ENCODE results near the gene TH. TPM values are rescaled to one million over a fixed set of nuclear protein-coding genes. Genes with fewer than 3 reads are reported as not detected.
"Not testable (repeated sequence)": the region's sequence is repeated elsewhere in the genome, so short reads cannot be mapped to it uniquely, and the experiment has no call there.

The TH gene
- total RNA-seq, 1 donor from 2014 or later, result 4.3 TPM

DNA sequence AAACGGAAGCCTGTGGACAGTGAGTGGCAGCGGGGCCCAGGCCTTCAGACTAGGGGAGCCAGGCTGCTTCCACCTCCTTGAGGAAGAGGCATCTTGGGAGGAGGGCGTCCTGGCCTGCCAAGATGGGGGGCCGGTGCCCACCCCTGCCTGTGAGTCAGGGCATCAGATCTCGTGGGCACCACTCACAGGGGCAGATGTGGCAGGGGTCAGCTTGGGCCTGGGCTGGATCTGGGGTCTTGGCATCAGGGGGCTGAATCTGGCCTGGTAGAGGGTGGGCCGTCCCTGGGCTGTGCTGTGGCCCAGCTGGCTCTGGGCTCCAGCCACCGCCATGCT is 24.1 kb upstream of the TH start:
- no peak for DNase-seq (ENCODE audit: low spot score)

DNA sequence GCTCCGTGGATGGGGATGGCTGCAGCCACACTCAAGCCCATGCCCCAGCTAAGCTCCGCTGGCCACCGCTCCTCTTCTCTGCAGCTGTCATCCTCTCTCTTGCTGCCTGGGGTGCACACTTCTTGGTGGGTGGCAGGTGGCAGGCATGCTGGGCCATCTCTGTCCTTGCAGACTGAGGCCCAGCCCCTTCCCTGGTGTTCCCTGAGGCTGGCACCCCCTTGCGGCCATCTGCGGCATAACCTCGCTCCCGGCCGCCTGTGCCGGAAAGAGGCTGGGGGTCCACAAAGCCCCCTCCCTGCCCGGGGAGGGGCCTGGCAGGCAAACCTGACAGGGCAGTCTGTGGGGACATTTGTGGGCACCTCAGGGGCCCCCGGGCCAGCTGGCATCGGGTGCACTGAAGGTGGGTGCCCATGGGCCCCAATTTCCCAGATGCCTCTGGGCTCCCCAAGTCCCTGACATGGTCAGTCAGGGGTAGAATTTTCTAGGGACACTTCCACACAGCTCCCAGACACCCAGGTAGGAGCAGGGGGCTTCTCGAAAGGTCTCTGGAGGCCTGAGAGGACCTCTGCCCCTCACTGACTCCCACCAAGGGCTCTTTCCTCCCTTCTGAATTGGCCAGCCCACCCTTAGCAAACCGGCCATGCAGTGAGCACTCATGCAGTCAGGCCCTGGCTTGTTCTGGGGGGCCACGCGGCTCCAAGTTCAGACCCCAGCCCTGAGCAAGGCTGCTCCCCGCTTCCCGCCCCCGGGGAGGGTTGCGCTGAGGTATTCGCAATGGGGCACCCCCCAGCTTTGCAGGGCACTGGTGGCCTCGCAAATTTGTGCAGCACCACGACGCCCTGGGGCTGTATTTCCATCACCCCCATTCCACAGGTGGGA is 23.5 kb upstream of the TH start:
- no peak for DNase-seq (ENCODE audit: low spot score)

DNA sequence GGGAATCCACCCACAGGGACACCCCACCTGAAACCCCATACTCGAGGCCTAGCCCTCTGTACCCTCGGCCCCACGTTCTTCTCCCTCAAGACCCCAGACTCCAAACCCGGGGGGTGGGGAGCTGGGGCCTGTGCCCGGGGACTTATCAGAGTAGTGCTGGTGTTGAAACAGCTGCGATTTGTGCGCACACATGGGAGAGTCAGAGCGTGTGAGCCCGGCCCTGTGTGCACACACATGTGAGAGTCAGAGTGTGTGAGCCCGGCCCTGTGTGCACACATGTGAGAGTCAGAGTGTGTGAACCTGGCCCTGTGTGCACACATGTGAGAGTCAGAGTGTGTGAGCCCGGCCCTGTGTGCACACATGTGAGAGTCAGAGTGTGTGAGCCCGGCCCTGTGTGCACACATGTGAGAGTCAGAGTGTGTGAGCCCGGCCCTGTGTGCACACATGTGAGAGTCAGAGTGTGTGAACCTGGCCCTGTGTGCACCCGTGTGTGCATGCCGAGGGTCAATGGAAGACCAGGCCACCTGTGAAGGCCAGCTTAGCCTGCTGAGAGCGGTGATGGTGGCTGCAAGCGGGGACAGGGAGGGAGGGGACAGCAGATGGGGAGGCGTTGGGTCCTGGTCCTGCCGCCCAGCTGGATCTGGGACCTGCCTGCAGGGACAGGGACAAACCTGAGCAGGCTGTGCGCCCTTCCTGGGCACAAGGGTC is 22.4 kb upstream of the TH start:
- DNase-seq (ENCODE audit: low spot score), result not testable (repeated sequence)

DNA sequence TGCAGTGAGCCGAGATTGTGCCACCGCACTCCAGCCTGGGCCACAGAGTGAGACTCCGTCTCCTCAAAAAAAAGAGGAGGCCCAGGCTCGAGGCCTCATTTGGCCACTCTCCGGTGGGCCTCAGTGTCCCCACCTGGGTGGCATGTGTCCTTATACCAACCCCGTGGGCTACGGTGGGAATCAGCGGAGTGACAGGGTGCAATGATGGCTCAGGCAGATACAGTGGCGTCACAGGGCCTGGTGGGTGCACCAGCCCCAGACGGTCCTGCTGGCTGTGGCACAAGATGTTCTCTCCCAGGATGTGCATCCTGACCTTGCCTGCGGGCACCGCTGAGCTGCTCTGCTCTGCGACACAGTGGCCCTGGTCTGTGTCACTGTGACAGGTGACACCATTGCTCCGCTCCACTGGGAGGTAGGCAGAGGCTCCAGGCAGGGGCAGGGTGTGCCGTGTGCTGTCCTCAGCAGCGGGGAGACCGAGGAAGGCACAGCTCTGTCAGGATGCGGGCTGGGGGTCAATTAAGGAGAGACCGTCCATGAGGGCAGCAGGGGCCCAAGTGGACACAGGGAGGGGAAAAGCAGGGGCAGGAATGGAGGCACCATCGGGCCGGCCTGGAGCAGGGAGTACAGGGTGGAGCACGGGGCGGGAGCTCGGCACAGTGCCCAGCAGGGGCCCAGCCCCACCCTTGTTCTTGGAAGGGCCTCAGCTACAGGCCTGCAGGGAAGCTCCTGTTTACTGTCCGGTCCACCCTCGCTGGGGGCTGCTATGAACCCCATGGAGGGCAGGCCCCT is 21.7 kb upstream of the TH start:
- DNase-seq (ENCODE audit: low spot score), result no peak

DNA sequence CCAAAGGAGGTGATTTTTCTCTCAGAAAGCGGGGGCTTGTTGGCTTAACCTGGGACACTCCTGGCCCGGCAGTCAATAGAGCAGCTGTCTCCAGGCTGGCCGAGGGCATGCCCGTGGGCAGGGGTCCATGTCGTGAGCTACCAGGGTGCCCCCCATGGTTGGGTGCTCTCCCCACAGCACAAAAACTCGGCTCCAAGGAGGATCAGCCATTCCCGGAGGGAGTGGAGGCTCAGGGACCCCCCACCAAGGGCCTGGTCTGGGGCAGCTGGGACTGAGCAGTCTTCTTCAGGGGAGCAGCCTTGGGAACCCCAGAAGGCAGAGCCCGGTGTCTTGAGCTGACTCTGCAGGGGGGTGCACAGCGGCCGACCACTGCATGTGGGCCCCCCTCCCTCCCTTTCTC is 20.8 kb upstream of the TH start:
- DNase-seq (ENCODE audit: low spot score), result no peak

DNA sequence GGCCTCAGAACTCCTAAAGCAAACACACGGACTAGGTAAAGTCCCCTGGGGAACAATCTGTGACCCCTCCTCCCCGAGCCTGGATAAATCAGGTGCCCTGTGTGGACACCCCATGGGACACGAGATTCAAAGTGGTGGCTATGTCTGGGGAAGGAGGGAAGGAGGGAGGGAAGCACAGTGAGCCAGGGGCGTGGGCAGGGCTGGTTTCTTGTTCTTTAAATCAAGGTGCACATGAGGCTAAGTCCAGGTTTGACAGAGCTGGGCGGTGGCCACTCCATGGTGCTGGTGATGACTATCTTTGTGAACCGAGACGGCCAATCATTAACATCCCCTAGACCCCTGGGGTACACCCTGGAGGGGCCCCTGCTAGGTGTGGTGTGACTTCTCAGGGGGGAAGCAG is 20.3 kb upstream of the TH start:
- DNase-seq (ENCODE audit: low spot score), result no peak

DNA sequence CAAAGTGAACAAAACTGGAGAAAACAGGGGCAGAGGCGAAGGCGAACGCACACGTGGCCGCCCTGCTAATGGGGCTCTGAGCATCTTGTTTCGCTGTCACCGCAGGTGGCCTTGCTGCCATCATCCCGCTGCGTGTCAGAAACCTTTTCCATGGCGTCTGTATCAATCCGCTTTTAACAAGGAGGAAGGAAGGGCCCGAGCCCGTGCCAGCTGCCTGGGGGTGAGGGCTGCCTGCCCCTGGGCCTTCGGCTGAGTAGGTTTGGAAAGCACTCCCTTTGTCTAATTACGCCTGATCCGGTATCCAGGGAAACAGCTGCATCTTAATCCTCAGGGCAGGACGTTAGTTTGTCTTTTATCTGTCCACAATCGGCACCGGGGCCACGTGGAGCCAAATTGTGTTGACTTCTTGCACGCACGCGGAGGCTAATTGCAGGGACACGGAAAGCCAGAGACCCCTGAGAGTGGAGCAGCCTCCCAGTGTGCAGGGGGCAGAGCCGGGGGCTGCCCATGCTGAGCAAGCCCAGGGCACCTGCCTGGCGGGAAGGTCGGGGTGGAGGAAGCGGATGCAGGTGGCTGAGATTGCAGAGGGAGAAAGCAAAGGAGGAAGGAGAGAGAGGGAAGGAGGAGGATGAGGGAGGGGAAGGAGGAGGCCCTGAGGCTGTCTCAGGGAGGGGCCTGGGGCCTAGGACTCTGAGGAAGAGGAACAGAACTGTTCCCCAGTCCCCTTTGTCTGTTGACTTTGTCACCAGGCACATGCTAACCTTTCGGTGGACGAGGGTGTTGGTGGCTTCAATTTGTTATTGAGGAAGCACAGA is 19.2 kb upstream of the TH start:
- DNase-seq (ENCODE audit: low spot score), result no peak

DNA sequence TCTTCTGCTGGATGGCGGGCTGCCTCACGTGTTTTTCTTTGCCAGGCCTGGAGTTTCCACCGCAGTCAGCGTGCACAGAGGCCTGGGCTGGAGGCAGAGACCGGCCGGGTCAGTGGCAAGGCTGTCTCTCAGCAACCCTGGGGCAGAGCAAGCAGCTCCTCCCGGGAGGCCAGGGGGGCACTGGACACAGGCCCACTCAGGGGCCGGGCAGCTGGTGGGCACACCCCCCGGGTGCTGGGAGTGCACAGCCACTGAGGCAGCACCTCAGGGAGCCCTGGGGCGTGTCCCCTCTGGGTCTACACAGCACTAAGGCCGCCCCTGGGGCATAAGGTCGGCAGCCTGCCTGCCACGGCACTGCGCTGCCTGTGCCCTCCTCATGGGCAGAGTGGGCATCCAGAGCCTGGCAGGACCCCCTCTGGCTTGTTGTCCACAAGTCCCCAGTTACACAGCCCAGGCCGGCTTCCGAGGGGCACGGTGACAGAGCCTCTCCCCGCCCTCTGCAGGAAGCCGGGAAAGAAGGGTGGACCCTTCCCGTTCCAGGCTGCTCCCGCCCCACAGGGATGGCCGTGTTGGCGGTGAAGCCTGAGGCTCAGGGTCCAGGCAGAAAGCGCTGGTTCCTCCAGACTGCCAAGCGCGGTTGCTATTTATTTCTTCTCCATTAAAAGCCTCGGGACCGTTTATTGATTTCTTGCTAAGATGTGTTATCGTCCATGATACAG is 18.5 kb upstream of the TH start:
- DNase-seq (ENCODE audit: low spot score), result no peak

DNA sequence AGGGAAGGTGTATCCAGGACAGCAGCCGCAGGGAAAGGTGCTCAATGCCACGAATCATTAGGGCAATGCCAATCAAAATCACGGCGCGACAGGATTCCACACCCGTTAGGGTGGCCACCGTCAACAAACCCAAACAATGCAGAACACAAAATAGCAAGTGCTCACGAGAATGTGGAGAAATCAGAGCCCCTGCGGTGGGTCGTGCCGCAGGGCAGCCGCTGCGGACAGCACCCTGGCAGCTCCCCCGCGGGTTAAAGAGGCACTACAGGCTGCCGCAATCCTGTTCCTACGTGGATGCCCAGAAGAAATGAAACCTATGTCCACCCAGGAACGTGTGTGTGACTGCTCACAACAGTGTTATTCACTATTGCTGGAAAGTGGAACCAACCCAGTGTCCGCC is 17.1 kb upstream of the TH start:
- DNase-seq (ENCODE audit: low spot score), result no peak

DNA sequence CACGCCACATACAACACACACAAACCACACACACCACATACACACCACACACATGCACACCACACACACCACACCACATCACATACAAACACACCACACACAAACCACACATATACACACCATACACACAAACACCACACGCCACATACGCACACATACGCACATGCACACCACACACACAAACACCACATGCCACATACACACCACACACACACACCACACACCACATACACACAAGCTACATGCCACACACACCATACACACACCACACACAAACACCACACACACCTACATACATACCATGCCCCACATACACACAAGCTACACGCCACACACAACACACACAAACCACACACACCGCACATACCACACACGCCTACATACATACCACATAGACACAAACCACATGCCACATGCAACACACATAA is 15.7 kb upstream of the TH start:
- no peak for DNase-seq (ENCODE audit: low spot score)

DNA sequence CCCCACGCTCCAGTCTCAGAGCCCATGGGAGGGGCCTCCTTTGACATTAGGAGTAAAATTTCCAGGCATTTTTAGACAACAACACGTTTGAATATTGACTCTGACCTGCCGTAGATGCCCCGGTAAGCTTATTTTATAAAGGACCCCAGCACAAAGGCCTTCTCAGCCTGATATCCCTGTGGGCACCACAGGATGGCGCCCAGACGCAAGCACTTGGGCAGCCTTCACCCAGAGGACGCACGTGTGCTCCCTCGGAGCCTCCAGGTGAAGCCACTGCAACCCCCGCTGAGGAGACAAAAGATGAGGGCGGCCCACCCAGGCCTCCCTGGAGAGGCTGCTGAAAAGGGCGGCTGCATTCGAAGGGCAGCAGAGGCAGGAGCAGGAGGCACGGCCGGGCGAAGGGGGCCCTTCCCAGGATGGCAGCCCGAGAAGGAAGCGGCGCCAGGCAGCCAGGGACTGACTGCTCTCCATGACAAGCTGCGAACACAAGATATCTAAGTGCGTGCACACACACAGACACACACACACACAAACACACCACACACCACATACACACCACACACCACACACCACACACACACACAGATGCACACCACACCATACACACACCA is 15.2 kb upstream of the TH start:
- DNase-seq (ENCODE audit: low spot score), result no peak

DNA sequence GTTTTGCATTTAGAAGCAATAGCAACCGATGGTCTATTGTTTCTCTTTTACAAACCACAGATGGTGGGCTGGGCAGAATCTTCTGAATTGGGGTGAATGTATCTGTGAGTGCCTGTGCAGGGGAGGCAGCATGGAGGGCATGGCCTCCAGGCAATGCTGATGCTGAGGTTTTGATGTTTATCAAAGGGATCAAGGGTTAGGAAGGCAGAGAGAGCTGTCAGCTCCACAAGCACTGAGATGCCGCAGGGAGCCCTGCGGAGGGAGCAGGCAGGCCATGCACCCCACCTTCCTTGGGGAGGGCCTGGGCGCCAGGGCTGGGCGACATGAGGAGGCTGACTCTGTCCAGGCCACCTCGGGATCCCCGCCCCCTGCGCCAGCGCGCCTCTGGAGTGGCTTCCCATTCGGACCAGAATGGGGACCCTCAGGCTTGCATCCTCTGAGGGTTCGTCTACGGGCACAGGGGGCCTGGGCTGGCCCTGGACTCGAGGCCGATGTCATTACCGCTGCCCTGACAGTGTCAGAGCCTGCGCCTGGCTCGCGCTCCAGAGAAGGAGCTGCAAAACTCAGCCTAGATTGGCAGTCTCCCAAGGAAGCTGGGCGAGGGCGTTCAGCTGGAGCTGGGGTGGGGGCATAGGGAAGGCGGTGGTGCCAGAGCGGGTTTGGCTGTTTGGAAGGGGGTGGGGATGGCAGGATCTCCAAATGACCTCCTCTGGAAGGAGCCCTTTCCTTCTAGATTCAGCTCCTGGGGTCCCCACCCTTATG is 13.9 kb upstream of the TH start:
- no peak for DNase-seq (ENCODE audit: low spot score)

DNA sequence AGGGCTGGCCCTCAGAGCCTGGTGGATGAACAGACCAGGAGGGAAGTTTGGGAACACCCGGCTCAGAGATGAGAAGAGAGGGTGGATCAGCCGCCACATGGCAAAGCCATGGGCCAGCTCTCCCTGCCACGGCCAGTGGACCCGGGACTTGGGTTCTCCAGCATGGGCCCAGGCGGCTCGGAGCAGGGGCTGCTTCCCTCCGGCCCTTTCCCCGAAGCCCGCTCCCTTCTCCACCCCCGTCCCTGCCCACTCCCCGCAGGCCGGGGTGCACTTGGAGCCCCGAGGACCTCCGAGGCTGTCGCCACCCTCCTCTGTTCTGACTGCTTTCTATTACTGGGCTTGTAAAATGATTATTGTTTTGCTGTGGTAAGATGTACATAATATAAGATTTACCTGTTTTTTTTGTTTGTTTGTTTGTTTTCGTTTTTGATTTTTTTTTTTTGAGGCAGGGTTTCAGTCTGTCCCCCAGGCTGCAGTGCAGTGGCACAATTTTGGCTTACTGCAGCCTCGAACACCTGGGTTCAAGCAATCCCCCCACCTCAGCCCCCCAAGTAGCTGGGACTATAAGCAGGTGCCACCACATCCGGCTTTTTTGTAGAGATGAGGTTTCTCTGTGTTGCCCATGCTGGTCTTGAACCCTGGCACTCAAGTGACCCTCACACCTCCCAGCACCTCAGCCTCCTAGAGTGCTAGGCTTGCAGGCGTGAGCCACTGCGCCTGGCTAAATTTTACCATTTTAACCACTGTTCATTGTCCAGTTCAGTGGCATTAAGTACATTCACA is 11.3 kb upstream of the TH start:
- no peak for DNase-seq (ENCODE audit: low spot score)

DNA sequence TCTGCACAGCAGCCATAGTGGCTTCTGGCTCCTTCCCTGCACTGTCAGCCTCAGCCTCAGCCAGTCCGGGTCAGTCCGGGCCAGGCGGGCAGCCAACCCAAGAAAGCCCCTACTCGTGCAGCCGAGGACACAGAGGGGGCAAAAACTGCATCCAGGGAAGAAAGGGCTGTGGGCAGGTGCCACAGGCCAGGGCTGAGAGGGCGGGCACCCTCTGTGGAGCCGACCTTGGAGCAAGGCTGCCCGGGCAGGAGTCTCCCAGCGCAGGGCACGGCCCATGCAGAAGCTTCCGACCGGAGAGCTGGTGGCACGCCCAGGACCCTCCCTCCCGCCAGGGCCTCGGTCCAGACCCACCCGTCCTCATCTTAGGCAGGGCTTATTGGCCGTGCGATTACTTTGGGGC is 10.5 kb upstream of the TH start:
- DNase-seq (ENCODE audit: low spot score), result no peak

DNA sequence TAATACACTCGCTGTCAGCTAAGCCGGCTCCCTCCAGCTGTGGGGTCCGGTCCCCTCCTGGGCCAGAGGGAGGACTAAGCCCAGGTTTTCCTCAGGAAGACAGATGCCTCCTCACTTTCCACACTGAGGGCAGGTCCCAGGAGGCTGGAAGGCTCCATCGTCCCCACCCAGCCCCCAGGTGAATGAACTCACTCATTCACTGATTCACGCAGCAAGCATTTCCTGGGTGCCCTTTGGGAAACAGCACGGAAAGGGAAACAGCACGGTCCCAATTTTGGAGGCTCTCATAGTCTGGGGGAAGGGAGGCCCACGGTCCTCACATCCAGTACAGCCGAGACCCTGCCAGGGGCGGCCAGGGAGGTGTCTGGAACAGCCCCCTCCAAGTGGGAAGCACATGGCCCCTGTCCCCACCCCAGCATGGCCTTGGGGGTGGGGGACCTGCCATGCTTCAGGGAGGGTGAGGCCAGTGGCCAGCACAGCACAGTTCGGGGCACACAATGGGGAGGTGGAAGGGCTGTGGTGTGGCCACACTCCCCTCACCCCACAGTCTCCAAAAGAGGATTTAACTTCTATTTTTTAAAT is 9.3 kb upstream of the TH start:
- no peak for DNase-seq (ENCODE audit: low spot score)

DNA sequence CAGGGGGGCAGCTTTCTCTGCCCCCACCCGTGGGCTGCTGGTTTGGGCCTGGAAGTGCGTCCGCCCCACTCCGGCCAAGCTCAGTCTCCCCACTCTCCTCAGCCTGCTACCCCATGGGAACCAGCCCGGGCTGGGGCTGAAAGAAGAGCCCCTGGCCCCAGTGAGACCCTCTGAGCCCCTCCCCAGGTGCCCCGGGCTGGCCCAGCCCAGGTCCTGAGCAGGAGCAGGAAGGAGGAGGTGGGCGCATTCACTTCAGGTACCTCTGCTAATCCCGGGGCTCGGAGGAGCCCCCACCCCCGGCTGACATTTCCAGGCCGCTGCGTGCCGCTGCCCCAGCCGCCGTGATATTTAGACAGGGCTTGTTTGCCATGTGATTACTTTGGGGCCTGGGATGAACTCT is 8.7 kb upstream of the TH start:
- no peak for DNase-seq (ENCODE audit: low spot score)

DNA sequence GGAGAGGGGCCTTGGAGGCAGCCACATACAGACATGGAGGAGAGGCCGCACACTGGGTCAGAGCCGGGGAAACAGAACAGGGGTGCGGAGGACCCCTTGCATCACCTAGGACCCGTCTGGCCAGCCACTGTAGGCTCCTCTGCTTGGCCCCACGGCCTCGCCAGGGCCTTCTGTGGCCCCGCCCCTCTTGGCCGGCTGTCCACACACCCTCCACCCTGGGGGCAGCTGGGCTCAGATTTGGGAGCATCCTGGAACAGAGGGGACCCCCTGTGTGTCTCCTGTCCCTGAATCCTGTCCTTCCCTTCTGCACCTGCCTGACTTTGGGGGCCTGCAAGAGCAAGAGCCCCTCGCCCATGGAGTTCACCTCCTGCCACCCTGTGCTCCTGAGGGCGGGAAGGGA is 7.9 kb upstream of the TH start:
- DNase-seq (ENCODE audit: low spot score), result no peak

DNA sequence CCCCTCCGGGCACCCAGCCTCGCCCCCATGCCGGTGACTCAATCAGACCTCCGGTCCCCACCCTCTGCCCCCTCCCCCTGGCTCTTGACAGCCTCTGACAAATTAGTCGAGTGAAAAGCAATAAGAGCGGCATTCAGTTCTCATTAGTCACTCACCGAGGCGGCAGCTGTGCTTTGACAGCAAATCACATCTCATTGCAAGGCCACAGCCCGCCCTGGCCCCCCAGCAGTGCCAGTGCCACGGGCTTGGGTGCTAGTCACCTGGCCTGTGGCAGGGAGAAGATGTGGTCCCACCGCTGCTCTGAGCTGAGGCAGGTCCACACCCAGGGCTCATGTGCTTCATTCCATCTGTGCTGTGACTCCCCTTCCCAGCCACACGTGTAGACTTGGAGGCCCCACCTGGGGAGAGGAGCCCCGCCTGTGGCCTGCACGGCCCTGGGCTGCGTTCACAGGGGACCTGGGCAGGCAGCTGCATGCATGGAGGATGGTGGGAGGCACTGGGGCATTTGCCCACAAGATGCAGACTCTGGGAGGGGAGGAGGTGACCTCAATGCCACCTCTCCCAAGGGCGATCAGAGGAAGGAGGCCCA is 7.4 kb upstream of the TH start:
- no peak for DNase-seq (ENCODE audit: low spot score)
